Measurements from ENCODE around the gene IGF2BP2.

DNA sequence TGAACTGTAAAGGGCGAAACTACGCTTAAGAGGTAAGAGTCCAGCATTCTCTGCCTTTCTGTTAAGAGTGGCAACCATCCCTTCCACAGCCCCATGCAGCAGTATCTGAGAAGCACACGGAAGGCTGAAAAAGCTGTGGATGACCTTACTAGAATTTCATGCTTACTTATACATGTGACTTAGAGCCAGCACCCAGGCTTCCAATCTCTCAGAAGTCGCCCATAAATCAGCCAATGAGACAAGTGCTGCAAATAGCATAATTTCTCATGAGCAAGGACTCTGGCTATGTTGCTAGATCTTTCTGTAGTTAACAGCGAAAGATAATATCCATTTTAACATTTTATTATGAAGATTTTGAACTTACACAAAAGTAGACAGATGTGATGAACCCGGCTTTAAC lies 65.3 kb downstream of the IGF2BP2 start:
- no peak for TF ChIP-seq EZH2phosphoT487 (IDR thresholded peaks at IDR 0.05; ENCODE audit: low read depth, severe bottlenecking, unreplicated experiment)
- TF ChIP-seq, protein P1, sequence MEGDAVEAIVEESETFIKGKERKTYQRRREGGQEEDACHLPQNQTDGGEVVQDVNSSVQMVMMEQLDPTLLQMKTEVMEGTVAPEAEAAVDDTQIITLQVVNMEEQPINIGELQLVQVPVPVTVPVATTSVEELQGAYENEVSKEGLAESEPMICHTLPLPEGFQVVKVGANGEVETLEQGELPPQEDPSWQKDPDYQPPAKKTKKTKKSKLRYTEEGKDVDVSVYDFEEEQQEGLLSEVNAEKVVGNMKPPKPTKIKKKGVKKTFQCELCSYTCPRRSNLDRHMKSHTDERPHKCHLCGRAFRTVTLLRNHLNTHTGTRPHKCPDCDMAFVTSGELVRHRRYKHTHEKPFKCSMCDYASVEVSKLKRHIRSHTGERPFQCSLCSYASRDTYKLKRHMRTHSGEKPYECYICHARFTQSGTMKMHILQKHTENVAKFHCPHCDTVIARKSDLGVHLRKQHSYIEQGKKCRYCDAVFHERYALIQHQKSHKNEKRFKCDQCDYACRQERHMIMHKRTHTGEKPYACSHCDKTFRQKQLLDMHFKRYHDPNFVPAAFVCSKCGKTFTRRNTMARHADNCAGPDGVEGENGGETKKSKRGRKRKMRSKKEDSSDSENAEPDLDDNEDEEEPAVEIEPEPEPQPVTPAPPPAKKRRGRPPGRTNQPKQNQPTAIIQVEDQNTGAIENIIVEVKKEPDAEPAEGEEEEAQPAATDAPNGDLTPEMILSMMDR (IDR thresholded peaks at IDR 0.05; ENCODE audit: poor library complexity): no peak

All from hepatocyte (in vitro differentiated cells).